GM12874 (cell line): ENCODE data around the gene CXorf58.

Experiments
- CTCF ChIP-seq: IDR thresholded peaks from 2 replicates; pipeline ENCODE4 v1.5.1; 2011; ENCODE audit warnings: low read depth, mild to moderate bottlenecking, control low read depth, low read length, moderate library complexity; ENCODE audit not compliant: insufficient read depth

Gene CXorf58

GRCh38 chrX:23932046-23932445 lies 24.2 kb downstream of the CXorf58 start:
- TF ChIP-seq CTCF: no peak

GRCh38 chrX:23935106-23935505 lies 27.3 kb downstream of the CXorf58 start:
- TF ChIP-seq CTCF: no peak

GRCh38 chrX:23936180-23936579 lies 28.4 kb downstream of the CXorf58 start:
- TF ChIP-seq CTCF: no peak

- no peak for TF ChIP-seq CTCF
These were observed 29.3 kb downstream of the CXorf58 start for GRCh38 chrX:23937100-23937499.

GRCh38 chrX:23938690-23939089 lies 30.9 kb downstream of the CXorf58 start:
- no peak for TF ChIP-seq CTCF

- no peak for TF ChIP-seq CTCF
These were observed 31.4 kb downstream of the CXorf58 start for GRCh38 chrX:23939203-23939602.

- TF ChIP-seq CTCF: no peak
These were observed 36.4 kb downstream of the CXorf58 start for GRCh38 chrX:23944234-23944633.

- TF ChIP-seq CTCF: no peak
These were observed 37.4 kb downstream of the CXorf58 start for GRCh38 chrX:23945206-23945605.
